ENCODE data around the gene ENDOU.

Gene ENDOU

GRCh38 chr12:47717443-47718193 is 7.7 kb downstream of the ENDOU start:
- H3K27ac ChIP-seq, result no peak overlapping the region
- TF ChIP-seq CTCF (IDR thresholded peaks at IDR 0.05) (peak; percentile 94), ZFX (IDR thresholded peaks at IDR 0.05; ENCODE audit: borderline replicate concordance) (no peak)

GRCh38 chr12:47717046-47717442 is 8.2 kb downstream of the ENDOU start:
- TF ChIP-seq CTCF (IDR thresholded peaks at IDR 0.05) (no peak), ZFX (IDR thresholded peaks at IDR 0.05; ENCODE audit: borderline replicate concordance) (no peak)
- H3K27ac ChIP-seq, result no peak overlapping the region

- H3K27ac ChIP-seq, result peak overlapping the region; percentile 65
- TF ChIP-seq ZFX (IDR thresholded peaks at IDR 0.05; ENCODE audit: borderline replicate concordance) (no peak), CTCF (IDR thresholded peaks at IDR 0.05) (no peak)
Observed at GRCh38 chr12:47715877-47716548, 9.3 kb downstream of the ENDOU start.

GRCh38 chr12:47715393-47715876 is 9.9 kb downstream of the ENDOU start:
- H3K27ac ChIP-seq, result peak overlapping the region; percentile 65
- TF ChIP-seq ZFX (IDR thresholded peaks at IDR 0.05; ENCODE audit: borderline replicate concordance) (no peak), CTCF (IDR thresholded peaks at IDR 0.05) (peak; percentile 96)

GRCh38 chr12:47714826-47715386 is 10.4 kb downstream of the ENDOU start:
- H3K27ac ChIP-seq, result peak overlapping the region; percentile 65
- TF ChIP-seq CTCF (IDR thresholded peaks at IDR 0.05) (no peak), ZFX (IDR thresholded peaks at IDR 0.05; ENCODE audit: borderline replicate concordance) (no peak)

GRCh38 chr12:47712171-47712570 is 13.1 kb downstream of the ENDOU start:
- H3K27ac ChIP-seq, result no peak overlapping the region
- TF ChIP-seq ZFX (IDR thresholded peaks at IDR 0.05; ENCODE audit: borderline replicate concordance), result no peak
- no peak for TF ChIP-seq CTCF (IDR thresholded peaks at IDR 0.05)

GRCh38 chr12:47711448-47711847 is 13.8 kb downstream of the ENDOU start:
- no peak for TF ChIP-seq CTCF (IDR thresholded peaks at IDR 0.05)
- TF ChIP-seq ZFX (IDR thresholded peaks at IDR 0.05; ENCODE audit: borderline replicate concordance), result no peak

More at GRCh38 chr12:47711448-47711847, 13.8 kb downstream of the ENDOU start:
- no peak overlapping the region for H3K27ac ChIP-seq
